ENCODE data around the gene ANKRD35.
"Not testable (repeated sequence)": the region's sequence is repeated elsewhere in the genome, so short reads cannot be mapped to it uniquely, and the experiment has no call there.

ANKRD35 gene

GRCh38 chr1:145885738-145886287, at the start of gene ANKRD35:
Gene ANKRD35, minus strand, starts transcription at chr1:145885866. Its CDS starts 108 bp downstream, at chr1:145885758.
- peak; percentile 93 for DNase-seq (ENCODE audit: low spot score)
- TF ChIP-seq CTCF (IDR thresholded peaks at IDR 0.05; ENCODE audit: extremely low read depth, missing control alignments) = no peak

GRCh38 chr1:145932522-145933009, 46.9 kb upstream of the ANKRD35 start:
- DNase-seq (ENCODE audit: low spot score) = not testable (repeated sequence)

- DNase-seq (ENCODE audit: low spot score) = no peak
- TF ChIP-seq CTCF (IDR thresholded peaks at IDR 0.05; ENCODE audit: extremely low read depth, missing control alignments) = no peak
Measured at GRCh38 chr1:145927916-145928643, 42.4 kb upstream of the ANKRD35 start.

GRCh38 chr1:145927063-145927886, 41.6 kb upstream of the ANKRD35 start, which contains the start of gene RBM8A:
Gene RBM8A, minus strand, starts transcription at chr1:145927484. Its CDS starts 58 bp downstream, at chr1:145927426.
- DNase-seq (ENCODE audit: low spot score) = peak; percentile 86
- peak; percentile 30 for TF ChIP-seq CTCF (IDR thresholded peaks at IDR 0.05; ENCODE audit: extremely low read depth, missing control alignments)

GRCh38 chr1:145926686-145927062, 41.0 kb upstream of the ANKRD35 start:
- TF ChIP-seq CTCF (IDR thresholded peaks at IDR 0.05; ENCODE audit: extremely low read depth, missing control alignments) = no peak
- DNase-seq (ENCODE audit: low spot score) = no peak

GRCh38 chr1:145922266-145922665, 36.6 kb upstream of the ANKRD35 start:
- DNase-seq (ENCODE audit: low spot score) = no peak
- no peak for TF ChIP-seq CTCF (IDR thresholded peaks at IDR 0.05; ENCODE audit: extremely low read depth, missing control alignments)

GRCh38 chr1:145920297-145920696, 34.6 kb upstream of the ANKRD35 start:
- DNase-seq (ENCODE audit: low spot score) = not testable (repeated sequence)

Measured in GM20000 (cell line).